ENCODE data around the gene GCSAML. TPM values are rescaled to one million over a fixed set of nuclear protein-coding genes. Genes with fewer than 3 reads are reported as not detected.
"Not testable (repeated sequence)": the region's sequence is repeated elsewhere in the genome, so short reads cannot be mapped to it uniquely, and the experiment has no call there.

The GCSAML gene
- not detected for polyA plus RNA-seq (2013, experiment 1 of 2)
- polyA plus RNA-seq (2013, experiment 2 of 2), result not detected

GRCh38 chr1:247548769-247549182 lies at the start of gene GCSAML:
Gene GCSAML, plus strand, starts transcription at chr1:247549134. Its CDS starts 58 bp downstream, at chr1:247549192.
- H3K4me3 ChIP-seq (ENCODE audit: low read length), result no peak within 1 kb of the TSS
- WGBS (ENCODE audit: extremely low coverage, insufficient coverage, low lambda C conversion rate), result no CpG with 5 or more reads among the region's 13 CpGs
- H2BK15ac ChIP-seq (replicated peaks; ENCODE audit: low read depth), result no peak within 1 kb of the TSS
- H4K5ac ChIP-seq (ENCODE audit: low read length), result no peak within 1 kb of the TSS
- H3K36me3 ChIP-seq (ENCODE audit: control insufficient read depth, insufficient read depth, low read length), result no peaks in the 10 kb centered on the region
- H3K18ac ChIP-seq (ENCODE audit: low read length), result no peak within 1 kb of the TSS
- no peak within 1 kb of the TSS for H3K56ac ChIP-seq (ENCODE audit: low read length)
- H3K79me1 ChIP-seq (ENCODE audit: low read length), result no peaks in the 10 kb centered on the region
- H3K4me2 ChIP-seq (ENCODE audit: low read length), result no peak within 1 kb of the TSS
- DNase-seq, result no peak
- H3K23ac ChIP-seq (ENCODE audit: low read length), result no peak within 1 kb of the TSS
- no peaks in the 10 kb centered on the region for H3K27me3 ChIP-seq (ENCODE audit: insufficient read depth, low read length, poor library complexity)
- no peaks in the 10 kb centered on the region for H3K4me1 ChIP-seq (ENCODE audit: control insufficient read depth, low read depth, low read length)
- no peak within 1 kb of the TSS for H2AK5ac ChIP-seq (ENCODE audit: low read length)
- no peak within 1 kb of the TSS for H3K27ac ChIP-seq (ENCODE audit: low read depth, low read length)
- H4K8ac ChIP-seq (ENCODE audit: low read depth, low read length), result no peak within 1 kb of the TSS
- H3K79me2 ChIP-seq (ENCODE audit: control insufficient read depth, insufficient read depth, low read length), result no peaks in the 10 kb centered on the region
- H3K4ac ChIP-seq (ENCODE audit: low read depth, low read length), result no peak within 1 kb of the TSS
- no peak within 1 kb of the TSS for H3K9ac ChIP-seq (ENCODE audit: low read length)
- no peak within 1 kb of the TSS for H2BK120ac ChIP-seq (ENCODE audit: low read depth, low read length)
- H2BK5ac ChIP-seq (ENCODE audit: low read length), result no peak within 1 kb of the TSS

DNA sequence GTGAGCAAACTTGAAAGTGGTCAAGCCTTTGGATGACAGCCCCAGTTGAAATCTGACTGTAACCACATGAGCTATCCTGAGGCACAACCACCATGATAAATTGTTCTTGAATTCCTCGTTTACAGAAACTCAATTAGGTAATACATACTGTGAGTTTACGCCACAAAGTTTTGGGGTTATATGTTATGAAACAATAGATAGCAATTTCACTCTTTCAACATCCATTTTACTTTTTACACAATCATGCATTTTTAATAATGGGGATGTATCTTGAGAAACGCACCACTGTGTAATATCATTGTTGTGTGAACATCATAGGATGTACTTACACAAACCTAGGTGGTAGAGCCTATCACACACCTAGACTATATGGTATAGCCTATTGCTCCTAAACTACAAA lies 48.1 kb upstream of the GCSAML start:
- H3K4me2 ChIP-seq (ENCODE audit: low read length), result no peak overlapping the region
- no peak overlapping the region for H3K9ac ChIP-seq (ENCODE audit: low read length)
- H4K8ac ChIP-seq (ENCODE audit: low read depth, low read length), result no peak overlapping the region
- H3K18ac ChIP-seq (ENCODE audit: low read length), result no peak overlapping the region
- no peak overlapping the region for H2BK15ac ChIP-seq (replicated peaks; ENCODE audit: low read depth)
- H2BK5ac ChIP-seq (ENCODE audit: low read length), result no peak overlapping the region
- H3K79me2 ChIP-seq (ENCODE audit: control insufficient read depth, insufficient read depth, low read length), result no peaks in the 10 kb centered on the region
- H3K27me3 ChIP-seq (ENCODE audit: insufficient read depth, low read length, poor library complexity), result no peaks in the 10 kb centered on the region
- H3K27ac ChIP-seq (ENCODE audit: low read depth, low read length), result no peak overlapping the region
- no peaks in the 10 kb centered on the region for H3K36me3 ChIP-seq (ENCODE audit: control insufficient read depth, insufficient read depth, low read length)
- no peaks in the 10 kb centered on the region for H3K79me1 ChIP-seq (ENCODE audit: low read length)
- H3K23ac ChIP-seq (ENCODE audit: low read length), result no peak overlapping the region
- no peak overlapping the region for H4K5ac ChIP-seq (ENCODE audit: low read length)
- no peak overlapping the region for H2BK120ac ChIP-seq (ENCODE audit: low read depth, low read length)
- H3K56ac ChIP-seq (ENCODE audit: low read length), result no peak overlapping the region
- H2AK5ac ChIP-seq (ENCODE audit: low read length), result no peak overlapping the region
- WGBS (ENCODE audit: extremely low coverage, insufficient coverage, low lambda C conversion rate), result no CpG with 5 or more reads among the region's 3 CpGs
- H3K4me1 ChIP-seq (ENCODE audit: control insufficient read depth, low read depth, low read length), result no peaks in the 10 kb centered on the region
- H3K4me3 ChIP-seq (ENCODE audit: low read length), result no peak overlapping the region
- DNase-seq, result no peak
- H3K4ac ChIP-seq (ENCODE audit: low read depth, low read length), result no peak overlapping the region

DNA sequence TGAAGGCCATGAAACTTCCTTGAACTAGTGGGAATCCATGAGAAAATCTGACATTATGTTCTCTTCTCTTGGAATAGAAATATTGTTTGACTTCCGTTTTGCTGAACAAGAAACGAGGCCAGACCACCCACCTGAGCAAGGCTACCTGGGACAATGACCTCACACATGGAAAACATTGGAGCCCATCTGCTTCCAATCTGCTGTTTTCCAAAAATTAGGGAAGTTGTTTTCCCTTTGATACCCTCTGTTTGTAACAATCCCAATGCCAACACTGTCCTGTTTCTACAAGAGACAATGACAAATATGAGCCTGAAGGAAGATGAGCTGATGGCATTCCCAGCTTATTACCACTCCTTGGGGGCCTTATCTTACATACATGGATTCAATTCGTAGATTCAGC lies 42.1 kb upstream of the GCSAML start:
- H3K4ac ChIP-seq (ENCODE audit: low read depth, low read length), result no peak overlapping the region
- H4K8ac ChIP-seq (ENCODE audit: low read depth, low read length), result no peak overlapping the region
- H3K27me3 ChIP-seq (ENCODE audit: insufficient read depth, low read length, poor library complexity), result no peaks in the 10 kb centered on the region
- DNase-seq, result no peak
- no peaks in the 10 kb centered on the region for H3K4me1 ChIP-seq (ENCODE audit: control insufficient read depth, low read depth, low read length)
- H3K4me2 ChIP-seq (ENCODE audit: low read length), result no peak overlapping the region
- H3K23ac ChIP-seq (ENCODE audit: low read length), result no peak overlapping the region
- H3K79me1 ChIP-seq (ENCODE audit: low read length), result no peaks in the 10 kb centered on the region
- H3K9ac ChIP-seq (ENCODE audit: low read length), result no peak overlapping the region
- no peaks in the 10 kb centered on the region for H3K79me2 ChIP-seq (ENCODE audit: control insufficient read depth, insufficient read depth, low read length)
- H3K36me3 ChIP-seq (ENCODE audit: control insufficient read depth, insufficient read depth, low read length), result no peaks in the 10 kb centered on the region
- no peak overlapping the region for H3K27ac ChIP-seq (ENCODE audit: low read depth, low read length)
- no peak overlapping the region for H2BK15ac ChIP-seq (replicated peaks; ENCODE audit: low read depth)
- WGBS (ENCODE audit: extremely low coverage, insufficient coverage, low lambda C conversion rate), result no CpG with 5 or more reads among the region's 3 CpGs
- H3K4me3 ChIP-seq (ENCODE audit: low read length), result no peak overlapping the region
- H3K56ac ChIP-seq (ENCODE audit: low read length), result no peak overlapping the region
- no peak overlapping the region for H2AK5ac ChIP-seq (ENCODE audit: low read length)
- no peak overlapping the region for H3K18ac ChIP-seq (ENCODE audit: low read length)
- H2BK5ac ChIP-seq (ENCODE audit: low read length), result no peak overlapping the region
- no peak overlapping the region for H4K5ac ChIP-seq (ENCODE audit: low read length)
- no peak overlapping the region for H2BK120ac ChIP-seq (ENCODE audit: low read depth, low read length)

DNA sequence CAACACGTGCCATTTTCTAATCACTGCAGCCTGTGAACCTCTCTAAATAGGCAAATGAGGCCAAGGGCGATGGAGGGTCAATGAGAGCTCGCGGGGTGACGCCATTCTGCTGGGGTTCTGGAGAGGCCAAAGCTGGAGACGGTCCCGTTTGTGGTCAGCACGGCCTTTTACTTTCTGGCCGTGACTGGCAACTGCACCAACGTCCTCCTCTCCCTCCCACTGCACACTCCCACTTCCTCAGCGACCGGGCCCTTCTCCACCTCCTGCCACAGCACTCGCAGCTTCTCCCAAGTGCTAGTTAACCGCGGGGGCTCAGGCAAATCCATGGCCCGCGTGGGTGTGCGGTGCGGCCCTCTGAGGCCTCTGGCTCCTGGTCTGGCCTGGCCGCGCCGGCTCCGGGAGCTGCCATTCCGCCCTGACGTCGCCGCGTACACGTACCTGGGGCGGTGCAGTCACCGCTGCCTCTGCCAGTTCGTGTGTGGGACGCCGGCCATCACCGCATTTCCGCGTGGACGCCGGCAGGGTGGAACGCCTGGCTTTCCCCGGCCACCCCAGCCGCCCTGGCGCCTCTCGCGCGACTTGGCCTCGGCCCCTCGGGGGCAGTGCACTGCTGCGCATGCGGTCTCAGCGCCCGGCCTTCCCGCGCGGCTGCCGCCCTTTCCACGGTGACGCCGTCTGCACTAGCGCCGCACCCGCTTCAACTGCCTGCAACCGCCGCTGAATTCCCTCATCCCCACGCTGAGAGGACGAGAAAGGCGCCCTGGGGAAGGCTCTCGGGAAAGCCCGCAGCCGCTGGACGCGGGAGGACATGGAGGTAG lies 30.9 kb upstream of the GCSAML start:
- no peak overlapping the region for H2BK5ac ChIP-seq (ENCODE audit: low read length)
- H3K4ac ChIP-seq (ENCODE audit: low read depth, low read length), result no peak overlapping the region
- H3K79me1 ChIP-seq (ENCODE audit: low read length), result no peaks in the 10 kb centered on the region
- H4K5ac ChIP-seq (ENCODE audit: low read length), result no peak overlapping the region
- no peak overlapping the region for H3K56ac ChIP-seq (ENCODE audit: low read length)
- H3K79me2 ChIP-seq (ENCODE audit: control insufficient read depth, insufficient read depth, low read length), result no peaks in the 10 kb centered on the region
- no peaks in the 10 kb centered on the region for H3K36me3 ChIP-seq (ENCODE audit: control insufficient read depth, insufficient read depth, low read length)
- H2BK15ac ChIP-seq (replicated peaks; ENCODE audit: low read depth), result no peak overlapping the region
- no peak overlapping the region for H2AK5ac ChIP-seq (ENCODE audit: low read length)
- no peaks in the 10 kb centered on the region for H3K4me1 ChIP-seq (ENCODE audit: control insufficient read depth, low read depth, low read length)
- H3K4me3 ChIP-seq (ENCODE audit: low read length), result no peak overlapping the region
- no peak overlapping the region for H3K27ac ChIP-seq (ENCODE audit: low read depth, low read length)
- no peak overlapping the region for H3K23ac ChIP-seq (ENCODE audit: low read length)
- H3K18ac ChIP-seq (ENCODE audit: low read length), result no peak overlapping the region
- no peak overlapping the region for H2BK120ac ChIP-seq (ENCODE audit: low read depth, low read length)
- no peak overlapping the region for H3K4me2 ChIP-seq (ENCODE audit: low read length)
- DNase-seq, result no peak
- H3K9ac ChIP-seq (ENCODE audit: low read length), result no peak overlapping the region
- no peaks in the 10 kb centered on the region for H3K27me3 ChIP-seq (ENCODE audit: insufficient read depth, low read length, poor library complexity)
- H4K8ac ChIP-seq (ENCODE audit: low read depth, low read length), result no peak overlapping the region
- no CpG with 5 or more reads among the region's 72 CpGs for WGBS (ENCODE audit: extremely low coverage, insufficient coverage, low lambda C conversion rate)

- no peaks in the 10 kb centered on the region for H3K36me3 ChIP-seq (ENCODE audit: control insufficient read depth, insufficient read depth, low read length)
- no peak overlapping the region for H3K4me3 ChIP-seq (ENCODE audit: low read length)
- no peaks in the 10 kb centered on the region for H3K79me1 ChIP-seq (ENCODE audit: low read length)
- no CpG with 5 or more reads among the region's 19 CpGs for WGBS (ENCODE audit: extremely low coverage, insufficient coverage, low lambda C conversion rate)
- no peak overlapping the region for H3K23ac ChIP-seq (ENCODE audit: low read length)
- no peak overlapping the region for H3K9ac ChIP-seq (ENCODE audit: low read length)
- H3K56ac ChIP-seq (ENCODE audit: low read length), result no peak overlapping the region
- H3K27ac ChIP-seq (ENCODE audit: low read depth, low read length), result no peak overlapping the region
- H2BK120ac ChIP-seq (ENCODE audit: low read depth, low read length), result no peak overlapping the region
- no peak overlapping the region for H2BK15ac ChIP-seq (replicated peaks; ENCODE audit: low read depth)
- no peaks in the 10 kb centered on the region for H3K4me1 ChIP-seq (ENCODE audit: control insufficient read depth, low read depth, low read length)
- H4K5ac ChIP-seq (ENCODE audit: low read length), result no peak overlapping the region
- no peak overlapping the region for H2BK5ac ChIP-seq (ENCODE audit: low read length)
- H3K4ac ChIP-seq (ENCODE audit: low read depth, low read length), result no peak overlapping the region
- DNase-seq, result no peak
- H3K27me3 ChIP-seq (ENCODE audit: insufficient read depth, low read length, poor library complexity), result no peaks in the 10 kb centered on the region
- H3K4me2 ChIP-seq (ENCODE audit: low read length), result no peak overlapping the region
- H4K8ac ChIP-seq (ENCODE audit: low read depth, low read length), result no peak overlapping the region
- H2AK5ac ChIP-seq (ENCODE audit: low read length), result no peak overlapping the region
- no peak overlapping the region for H3K18ac ChIP-seq (ENCODE audit: low read length)
- no peaks in the 10 kb centered on the region for H3K79me2 ChIP-seq (ENCODE audit: control insufficient read depth, insufficient read depth, low read length)
These were observed 30.4 kb upstream of the GCSAML start for GRCh38 chr1:247518613-247518891.

- not testable (repeated sequence) for H3K23ac ChIP-seq (ENCODE audit: low read length); H3K4me3 ChIP-seq (ENCODE audit: low read length); H3K27me3 ChIP-seq (ENCODE audit: insufficient read depth, low read length, poor library complexity); H3K9ac ChIP-seq (ENCODE audit: low read length); H3K4ac ChIP-seq (ENCODE audit: low read depth, low read length); H3K36me3 ChIP-seq (ENCODE audit: control insufficient read depth, insufficient read depth, low read length); H2BK5ac ChIP-seq (ENCODE audit: low read length); H3K79me1 ChIP-seq (ENCODE audit: low read length); H3K56ac ChIP-seq (ENCODE audit: low read length); H3K4me2 ChIP-seq (ENCODE audit: low read length); H3K79me2 ChIP-seq (ENCODE audit: control insufficient read depth, insufficient read depth, low read length); H3K27ac ChIP-seq (ENCODE audit: low read depth, low read length); H2AK5ac ChIP-seq (ENCODE audit: low read length); H3K18ac ChIP-seq (ENCODE audit: low read length); H4K5ac ChIP-seq (ENCODE audit: low read length); H2BK120ac ChIP-seq (ENCODE audit: low read depth, low read length); H2BK15ac ChIP-seq (replicated peaks; ENCODE audit: low read depth); DNase-seq; H4K8ac ChIP-seq (ENCODE audit: low read depth, low read length); H3K4me1 ChIP-seq (ENCODE audit: control insufficient read depth, low read depth, low read length)
- no CpG with 5 or more reads among the region's 30 CpGs for whole genome bisulfite sequencing (ENCODE audit: extremely low coverage, insufficient coverage, low lambda C conversion rate)
These were observed 27.0 kb upstream of the GCSAML start for GRCh38 chr1:247521886-247522285.
